ENCODE measurements around the gene ANKRD33B. TPM values are rescaled to one million over a fixed set of nuclear protein-coding genes. Genes with fewer than 3 reads are reported as not detected.

ANKRD33B gene
- total RNA-seq, 1 donor from 2014 or later: 4.0 TPM

GRCh38 chr5:10533226-10533625 lies 30.6 kb upstream of the ANKRD33B start:
- Mint-ChIP-seq H3K4me3 (ENCODE audit: unreplicated experiment) (no peak overlapping the region), H3K27ac (ENCODE audit: unreplicated experiment) (no peak overlapping the region), H3K9me3 (ENCODE audit: low read depth) (peaks cover 3% of the 10 kb centered on the region), H3K36me3 (ENCODE audit: low read depth) (no peaks in the 10 kb centered on the region), H3K27me3 (ENCODE audit: low read depth) (peaks cover 4% of the 10 kb centered on the region), H3K4me1 (ENCODE audit: low read depth) (peaks cover 14% of the 10 kb centered on the region)
- peak; percentile 49 for DNase-seq (ENCODE audit: low spot score)
- no peak for TF ChIP-seq CTCF (IDR thresholded peaks at IDR 0.05)

GRCh38 chr5:10534561-10535530 lies 29.0 kb upstream of the ANKRD33B start:
- H3K36me3 Mint-ChIP-seq (ENCODE audit: low read depth): no peaks in the 10 kb centered on the region
- peaks cover 3% of the 10 kb centered on the region for H3K9me3 Mint-ChIP-seq (ENCODE audit: low read depth)
- H3K4me1 Mint-ChIP-seq (ENCODE audit: low read depth): peaks cover 8% of the 10 kb centered on the region
- no peak for TF ChIP-seq CTCF (IDR thresholded peaks at IDR 0.05)
- peaks cover 4% of the 10 kb centered on the region for H3K27me3 Mint-ChIP-seq (ENCODE audit: low read depth)
- H3K27ac Mint-ChIP-seq (ENCODE audit: unreplicated experiment): no peak overlapping the region
- H3K4me3 Mint-ChIP-seq (ENCODE audit: unreplicated experiment): no peak overlapping the region
- DNase-seq (ENCODE audit: low spot score): peak; percentile 59

- H3K9me3 Mint-ChIP-seq (ENCODE audit: low read depth): no peaks in the 10 kb centered on the region
Measured at GRCh38 chr5:10536511-10536910, 27.4 kb upstream of the ANKRD33B start.

GRCh38 chr5:10536931-10537579 lies 26.8 kb upstream of the ANKRD33B start:
- no peak overlapping the region for H3K4me3 Mint-ChIP-seq (ENCODE audit: unreplicated experiment)
- peaks cover 11% of the 10 kb centered on the region for H3K4me1 Mint-ChIP-seq (ENCODE audit: low read depth)
- peak; percentile 28 for DNase-seq (ENCODE audit: low spot score)
- H3K9me3 Mint-ChIP-seq (ENCODE audit: low read depth): no peaks in the 10 kb centered on the region
- H3K27ac Mint-ChIP-seq (ENCODE audit: unreplicated experiment): no peak overlapping the region
- H3K36me3 Mint-ChIP-seq (ENCODE audit: low read depth): no peaks in the 10 kb centered on the region
- TF ChIP-seq CTCF (IDR thresholded peaks at IDR 0.05): no peak
- peaks cover 4% of the 10 kb centered on the region for H3K27me3 Mint-ChIP-seq (ENCODE audit: low read depth)

More at GRCh38 chr5:10536511-10536910, 27.4 kb upstream of the ANKRD33B start:
- peaks cover 4% of the 10 kb centered on the region for H3K27me3 Mint-ChIP-seq (ENCODE audit: low read depth)
- H3K4me1 Mint-ChIP-seq (ENCODE audit: low read depth): peaks cover 8% of the 10 kb centered on the region
- DNase-seq (ENCODE audit: low spot score): peak; percentile 19
- no peak overlapping the region for H3K27ac Mint-ChIP-seq (ENCODE audit: unreplicated experiment)
- H3K36me3 Mint-ChIP-seq (ENCODE audit: low read depth): no peaks in the 10 kb centered on the region
- H3K4me3 Mint-ChIP-seq (ENCODE audit: unreplicated experiment): no peak overlapping the region
- TF ChIP-seq CTCF (IDR thresholded peaks at IDR 0.05): no peak

GRCh38 chr5:10537624-10538023 lies 26.2 kb upstream of the ANKRD33B start:
- peaks cover 4% of the 10 kb centered on the region for H3K27me3 Mint-ChIP-seq (ENCODE audit: low read depth)
- DNase-seq (ENCODE audit: low spot score): peak; percentile 41

More at GRCh38 chr5:10537624-10538023, 26.2 kb upstream of the ANKRD33B start:
- TF ChIP-seq CTCF (IDR thresholded peaks at IDR 0.05): no peak
- Mint-ChIP-seq H3K9me3 (ENCODE audit: low read depth) (no peaks in the 10 kb centered on the region), H3K4me1 (ENCODE audit: low read depth) (peaks cover 15% of the 10 kb centered on the region), H3K4me3 (ENCODE audit: unreplicated experiment) (no peak overlapping the region), H3K27ac (ENCODE audit: unreplicated experiment) (no peak overlapping the region), H3K36me3 (ENCODE audit: low read depth) (no peaks in the 10 kb centered on the region)

Data from chondrocyte (in vitro differentiated cells).